DND-41 (cell line): ENCODE data around the gene GPBP1L1.
"Not testable (repeated sequence)": the region's sequence is repeated elsewhere in the genome, so short reads cannot be mapped to it uniquely, and the experiment has no call there.

Experiments used
- ATAC-seq: fragments of 200-7000 bp; cut with Tn5 transposase; 3 replicates; pipeline ENCODE4 v1.9.1; 2021; ENCODE audit warnings: low read depth; ENCODE audit not compliant: insufficient read depth
- DNase-seq: peaks from one replicate; pipeline ENCODE4 v3.0.0-alpha.2; 2020
- H2AFZ ChIP-seq: 2 replicates; pipeline ENCODE4 v1.6.0; 2012; ENCODE audit warnings: low read depth, low read length
- H3K27ac ChIP-seq: 2 replicates; pipeline ENCODE4 v1.5.1; 2012; ENCODE audit warnings: low read length, inconsistent platforms
- H3K27me3 ChIP-seq: fragments of 200-600 bp; sonication (generic); 2 replicates; pipeline ENCODE4 v1.6.0; 2012; ENCODE audit warnings: low read length, mild to moderate bottlenecking, inconsistent platforms; ENCODE audit not compliant: insufficient read depth, poor library complexity
- H3K36me3 ChIP-seq: 2 replicates; pipeline ENCODE4 v1.5.1; 2012; ENCODE audit warnings: low read length, inconsistent platforms; ENCODE audit not compliant: insufficient read depth
- H3K4me1 ChIP-seq: 2 replicates; pipeline ENCODE4 v1.5.1; 2012; ENCODE audit warnings: mild to moderate bottlenecking, low read length; ENCODE audit not compliant: insufficient read depth
- H3K4me2 ChIP-seq: 2 replicates; pipeline ENCODE4 v1.6.0; 2012; ENCODE audit warnings: mild to moderate bottlenecking, moderate library complexity, low read length, inconsistent platforms; ENCODE audit not compliant: insufficient read depth
- H3K4me3 ChIP-seq, 2 experiments: fragments of 200-600 bp in 1 of 2; shearing (Covaris generic) in 1 of 2; 2 replicates each; pipeline ENCODE4 v1.5.1; 2012 to 2016; ENCODE audit warnings: inconsistent platforms in 2 of 2, low read length in 2 of 2, mild to moderate bottlenecking in 2 of 2, low read depth in 1 of 2, moderate library complexity in 1 of 2
- H3K79me2 ChIP-seq: 2 replicates; pipeline ENCODE4 v1.6.0; 2012; ENCODE audit warnings: low read length, inconsistent platforms; ENCODE audit not compliant: insufficient read depth
- H3K9ac ChIP-seq: 2 replicates; pipeline ENCODE4 v1.6.0; 2012; ENCODE audit warnings: low read depth, mild to moderate bottlenecking, inconsistent platforms, low read length, moderate library complexity
- H3K9me3 ChIP-seq: 2 replicates; pipeline ENCODE4 v1.5.1; 2012; ENCODE audit warnings: low read length, moderate library complexity, mild to moderate bottlenecking, inconsistent platforms; ENCODE audit not compliant: insufficient read depth, severe bottlenecking
- H4K20me1 ChIP-seq: 2 replicates; pipeline ENCODE4 v1.6.0; 2012; ENCODE audit warnings: low read length; ENCODE audit not compliant: insufficient read depth
- EZH2 ChIP-seq: IDR thresholded peaks from 3 replicates; pipeline ENCODE4 v1.6.1; 2012; ENCODE audit warnings: borderline replicate concordance, low read depth, mild to moderate bottlenecking, moderate library complexity, low read length, inconsistent platforms; ENCODE audit not compliant: severe bottlenecking
- TF ChIP-seq, protein P1 (sequence below): IDR thresholded peaks from 2 replicates; pipeline ENCODE4 v1.5.1; 2012; ENCODE audit warnings: borderline replicate concordance, low read length, moderate library complexity, mild to moderate bottlenecking; ENCODE audit not compliant: poor library complexity, severe bottlenecking; ENCODE audit errors: extremely low read depth

The GPBP1L1 gene

DNA sequence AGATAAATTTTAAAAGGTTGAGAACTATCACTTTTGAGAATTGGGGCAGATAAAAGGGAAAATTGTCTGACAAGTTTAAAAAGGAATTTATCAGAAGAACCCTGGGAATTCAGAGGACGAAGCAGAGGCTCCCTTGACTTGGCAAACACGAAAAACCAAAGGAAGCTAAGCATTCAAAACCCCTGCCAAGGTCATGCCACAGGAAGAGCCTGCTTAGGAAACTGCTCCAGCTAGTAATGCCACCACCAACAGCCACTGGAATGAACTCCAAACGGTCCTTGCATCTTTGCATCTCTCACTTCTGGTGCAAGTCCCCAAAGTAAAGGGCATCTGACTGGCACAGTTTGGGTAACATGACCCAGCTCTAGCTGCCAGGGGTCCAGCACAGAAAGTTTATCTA, 7.2 kb downstream of the GPBP1L1 start:
- DNase-seq = no peak
- H3K27me3 ChIP-seq = no peaks in the 10 kb centered on the region
- H3K9ac ChIP-seq = no peak overlapping the region

DNA sequence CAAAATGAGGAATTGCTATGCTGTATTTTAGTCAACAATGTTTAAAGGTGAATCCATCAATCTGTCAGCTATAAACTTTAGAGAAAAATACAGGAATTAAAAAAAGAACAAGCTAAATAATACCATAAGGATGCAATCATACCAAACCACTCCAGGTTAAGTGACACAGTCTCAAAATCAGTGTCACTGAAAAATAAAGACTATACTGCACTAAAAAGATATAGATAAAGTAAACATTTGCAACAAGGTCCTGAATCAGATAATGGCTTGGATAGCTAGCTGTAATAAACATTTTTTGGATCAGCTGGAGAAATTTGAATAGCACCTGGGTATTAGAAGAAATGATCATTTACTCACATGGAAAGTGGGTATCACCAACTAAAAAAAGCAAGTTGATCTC, 7.8 kb downstream of the GPBP1L1 start:
- DNase-seq (no peak), ATAC-seq (no peak)
- Histone ChIP-seq H3K4me1 (peaks cover 17% of the 10 kb centered on the region), H3K27ac (no peak overlapping the region), H3K4me3 (no peak overlapping the region), H3K9me3 (no peaks in the 10 kb centered on the region), H3K27me3 (no peaks in the 10 kb centered on the region), H3K9ac (no peak overlapping the region), H3K36me3 (peaks cover 17% of the 10 kb centered on the region), H2AFZ (no peak overlapping the region), H3K4me2 (no peak overlapping the region), H3K79me2 (peaks cover 99% of the 10 kb centered on the region), H4K20me1 (peaks cover 67% of the 10 kb centered on the region)
- TF ChIP-seq EZH2 = no peak
- TF ChIP-seq, protein P1, sequence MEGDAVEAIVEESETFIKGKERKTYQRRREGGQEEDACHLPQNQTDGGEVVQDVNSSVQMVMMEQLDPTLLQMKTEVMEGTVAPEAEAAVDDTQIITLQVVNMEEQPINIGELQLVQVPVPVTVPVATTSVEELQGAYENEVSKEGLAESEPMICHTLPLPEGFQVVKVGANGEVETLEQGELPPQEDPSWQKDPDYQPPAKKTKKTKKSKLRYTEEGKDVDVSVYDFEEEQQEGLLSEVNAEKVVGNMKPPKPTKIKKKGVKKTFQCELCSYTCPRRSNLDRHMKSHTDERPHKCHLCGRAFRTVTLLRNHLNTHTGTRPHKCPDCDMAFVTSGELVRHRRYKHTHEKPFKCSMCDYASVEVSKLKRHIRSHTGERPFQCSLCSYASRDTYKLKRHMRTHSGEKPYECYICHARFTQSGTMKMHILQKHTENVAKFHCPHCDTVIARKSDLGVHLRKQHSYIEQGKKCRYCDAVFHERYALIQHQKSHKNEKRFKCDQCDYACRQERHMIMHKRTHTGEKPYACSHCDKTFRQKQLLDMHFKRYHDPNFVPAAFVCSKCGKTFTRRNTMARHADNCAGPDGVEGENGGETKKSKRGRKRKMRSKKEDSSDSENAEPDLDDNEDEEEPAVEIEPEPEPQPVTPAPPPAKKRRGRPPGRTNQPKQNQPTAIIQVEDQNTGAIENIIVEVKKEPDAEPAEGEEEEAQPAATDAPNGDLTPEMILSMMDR = no peak

More for the DNA sequence above, 7.2 kb downstream of the GPBP1L1 start:
- Histone ChIP-seq H3K4me1 (peaks cover 24% of the 10 kb centered on the region), H4K20me1 (peaks cover 64% of the 10 kb centered on the region), H3K4me2 (no peak overlapping the region), H2AFZ (no peak overlapping the region), H3K9me3 (no peaks in the 10 kb centered on the region), H3K36me3 (peaks cover 17% of the 10 kb centered on the region), H3K4me3 (no peak overlapping the region), H3K27ac (no peak overlapping the region), H3K79me2 (peaks cover 99% of the 10 kb centered on the region)
- ATAC-seq = no peak
- TF ChIP-seq, protein P1 = no peak
- no peak for TF ChIP-seq EZH2

DNA sequence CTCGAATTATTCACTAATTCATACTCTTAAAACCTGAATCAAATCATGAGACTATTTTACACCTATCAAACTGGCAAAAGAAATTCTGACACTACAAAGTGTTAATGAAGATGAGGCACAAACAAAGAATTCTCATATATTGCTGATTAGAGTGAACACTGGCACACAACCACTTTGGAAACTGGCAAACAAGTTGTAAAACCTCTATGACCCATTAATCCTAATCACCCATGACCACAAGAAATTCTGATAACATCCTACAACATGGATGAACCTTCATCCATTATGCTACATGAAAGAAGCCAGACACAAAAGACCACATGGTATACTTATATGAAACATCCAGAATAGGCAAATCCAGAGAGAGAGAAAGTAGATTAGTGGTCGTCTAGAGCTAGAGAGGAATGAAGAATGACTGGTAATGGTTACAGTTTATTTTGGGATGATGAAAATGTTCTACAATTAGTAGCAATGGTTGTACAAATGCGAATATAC, 8.5 kb downstream of the GPBP1L1 start:
- Histone ChIP-seq H3K27me3 (no peaks in the 10 kb centered on the region), H2AFZ (no peak overlapping the region), H4K20me1 (peaks cover 70% of the 10 kb centered on the region), H3K4me2 (no peak overlapping the region), H3K36me3 (peaks cover 22% of the 10 kb centered on the region), H3K79me2 (peaks cover 99% of the 10 kb centered on the region), H3K27ac (no peak overlapping the region), H3K4me1 (peaks cover 12% of the 10 kb centered on the region), H3K9me3 (no peaks in the 10 kb centered on the region), H3K4me3 (no peak overlapping the region), H3K9ac (no peak overlapping the region)
- ATAC-seq = no peak
- TF ChIP-seq, protein P1 = no peak
- TF ChIP-seq EZH2 = no peak
- DNase-seq = no peak

DNA sequence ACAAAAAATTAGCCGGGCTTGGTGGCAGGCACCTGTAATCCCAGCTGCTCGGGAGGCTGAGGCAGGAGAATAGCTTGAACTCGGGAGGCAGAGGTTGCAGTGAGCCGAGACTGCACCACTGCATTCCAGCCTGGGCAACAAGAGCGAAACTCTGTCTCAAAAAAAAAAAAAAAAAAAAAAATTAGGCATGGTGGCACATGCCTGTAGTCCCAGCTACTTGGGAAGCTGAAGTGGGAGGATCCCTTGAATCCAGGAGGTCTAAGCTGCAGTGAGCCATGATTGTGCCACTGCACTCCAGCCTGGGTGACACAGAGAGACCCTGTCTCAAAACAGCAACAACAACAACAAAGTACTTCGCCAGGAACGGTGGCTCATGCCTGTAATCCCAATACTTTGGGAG, 9.8 kb downstream of the GPBP1L1 start:
- not testable (repeated sequence) for H3K9me3 ChIP-seq, H3K4me1 ChIP-seq, H3K9ac ChIP-seq, H3K4me2 ChIP-seq, H3K4me3 ChIP-seq, ATAC-seq, H2AFZ ChIP-seq, H3K27me3 ChIP-seq, H3K27ac ChIP-seq, DNase-seq
- peaks cover 23% of the 10 kb centered on the region for H3K36me3 ChIP-seq
- H3K79me2 ChIP-seq = peaks cover 99% of the 10 kb centered on the region
- H4K20me1 ChIP-seq = peaks cover 69% of the 10 kb centered on the region
